ENCODE data around the gene FIBP. TPM values are rescaled to one million over a fixed set of nuclear protein-coding genes. Genes with fewer than 3 reads are reported as not detected.

Gene FIBP
- polyA plus RNA-seq, 1 donor from 2014 or later, result 248 TPM

- H3K9ac ChIP-seq (ENCODE audit: low read length), result no peak within 1 kb of the TSS
- H2AFZ ChIP-seq (ENCODE audit: low read depth, low read length), result no peak within 1 kb of the TSS
- TF ChIP-seq TAF1 (IDR thresholded peaks at IDR 0.05; ENCODE audit: low read depth) (no peak), POLR2AphosphoS5 (IDR thresholded peaks at IDR 0.05) (no peak), MXI1 (conservative IDR thresholded peaks at IDR 0.05; ENCODE audit: poor library complexity, severe bottlenecking) (no peak), REST (IDR thresholded peaks at IDR 0.05; ENCODE audit: borderline replicate concordance) (no peak), EZH2 (IDR thresholded peaks at IDR 0.05; ENCODE audit: borderline replicate concordance, insufficient read depth, low read length, poor library complexity, severe bottlenecking) (no peak), EP300 (conservative IDR thresholded peaks at IDR 0.05; ENCODE audit: poor library complexity, severe bottlenecking) (no peak), SMC3 (conservative IDR thresholded peaks at IDR 0.05; ENCODE audit: poor library complexity) (no peak)
- TF ChIP-seq, protein P1, sequence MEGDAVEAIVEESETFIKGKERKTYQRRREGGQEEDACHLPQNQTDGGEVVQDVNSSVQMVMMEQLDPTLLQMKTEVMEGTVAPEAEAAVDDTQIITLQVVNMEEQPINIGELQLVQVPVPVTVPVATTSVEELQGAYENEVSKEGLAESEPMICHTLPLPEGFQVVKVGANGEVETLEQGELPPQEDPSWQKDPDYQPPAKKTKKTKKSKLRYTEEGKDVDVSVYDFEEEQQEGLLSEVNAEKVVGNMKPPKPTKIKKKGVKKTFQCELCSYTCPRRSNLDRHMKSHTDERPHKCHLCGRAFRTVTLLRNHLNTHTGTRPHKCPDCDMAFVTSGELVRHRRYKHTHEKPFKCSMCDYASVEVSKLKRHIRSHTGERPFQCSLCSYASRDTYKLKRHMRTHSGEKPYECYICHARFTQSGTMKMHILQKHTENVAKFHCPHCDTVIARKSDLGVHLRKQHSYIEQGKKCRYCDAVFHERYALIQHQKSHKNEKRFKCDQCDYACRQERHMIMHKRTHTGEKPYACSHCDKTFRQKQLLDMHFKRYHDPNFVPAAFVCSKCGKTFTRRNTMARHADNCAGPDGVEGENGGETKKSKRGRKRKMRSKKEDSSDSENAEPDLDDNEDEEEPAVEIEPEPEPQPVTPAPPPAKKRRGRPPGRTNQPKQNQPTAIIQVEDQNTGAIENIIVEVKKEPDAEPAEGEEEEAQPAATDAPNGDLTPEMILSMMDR (IDR thresholded peaks at IDR 0.05; ENCODE audit: poor library complexity, severe bottlenecking), result no peak
- no peaks in the 10 kb centered on the region for H4K20me1 ChIP-seq (ENCODE audit: insufficient read depth)
- no peaks in the 10 kb centered on the region for H3K9me2 ChIP-seq (ENCODE audit: insufficient read depth, low read length)
- no peak within 1 kb of the TSS for H3K4me3 ChIP-seq (ENCODE audit: low read length)
- no peaks in the 10 kb centered on the region for H3F3A ChIP-seq (ENCODE audit: insufficient read depth, low read length, poor library complexity, severe bottlenecking)
- H3K36me3 ChIP-seq (ENCODE audit: insufficient read depth, low read length), result no peaks in the 10 kb centered on the region
- H3K27ac ChIP-seq (ENCODE audit: low read length), result no peak within 1 kb of the TSS
- H3K9me3 ChIP-seq (ENCODE audit: low read length), result no peaks in the 10 kb centered on the region
- H3K27me3 ChIP-seq (ENCODE audit: insufficient read depth, low read depth, low read length), result no peaks in the 10 kb centered on the region
- no peak within 1 kb of the TSS for H3K4me2 ChIP-seq (ENCODE audit: low read length)
- H3K79me2 ChIP-seq (replicated peaks; ENCODE audit: insufficient read depth, low read length), result no peaks in the 10 kb centered on the region
Measured at GRCh38 chr11:65879617-65880016, 8.7 kb downstream of the FIBP start, which contains the start of gene CTSW. Gene CTSW (plus strand): TSS chr11:65879837. CDS start chr11:65879855, 18 bp downstream.

GRCh38 chr11:65873318-65874156 is 14.7 kb downstream of the FIBP start:
- Histone ChIP-seq H3K36me3 (ENCODE audit: insufficient read depth, low read length) (no peaks in the 10 kb centered on the region), H3K4me3 (ENCODE audit: low read length) (peak overlapping the region; percentile 65), H3F3A (ENCODE audit: insufficient read depth, low read length, poor library complexity, severe bottlenecking) (no peaks in the 10 kb centered on the region), H2AFZ (ENCODE audit: low read depth, low read length) (no peak overlapping the region), H4K20me1 (ENCODE audit: insufficient read depth) (no peaks in the 10 kb centered on the region), H3K27ac (ENCODE audit: low read length) (no peak overlapping the region), H3K4me2 (ENCODE audit: low read length) (no peak overlapping the region), H3K27me3 (ENCODE audit: insufficient read depth, low read depth, low read length) (peaks cover 11% of the 10 kb centered on the region), H3K9me2 (ENCODE audit: insufficient read depth, low read length) (no peaks in the 10 kb centered on the region), H3K79me2 (replicated peaks; ENCODE audit: insufficient read depth, low read length) (no peaks in the 10 kb centered on the region), H3K9me3 (ENCODE audit: low read length) (no peaks in the 10 kb centered on the region), H3K9ac (ENCODE audit: low read length) (peak overlapping the region; percentile 46)
- TF ChIP-seq POLR2AphosphoS5 (IDR thresholded peaks at IDR 0.05) (peak; percentile 52), RAD21 (conservative IDR thresholded peaks at IDR 0.05) (no peak), REST (IDR thresholded peaks at IDR 0.05; ENCODE audit: borderline replicate concordance) (no peak), MXI1 (conservative IDR thresholded peaks at IDR 0.05; ENCODE audit: poor library complexity, severe bottlenecking) (peak; percentile 13)
- TF ChIP-seq, protein P1 (IDR thresholded peaks at IDR 0.05; ENCODE audit: poor library complexity, severe bottlenecking), result no peak

Measured in neural cell (in vitro differentiated cells).